HG03103 (cell line): Measurements from ENCODE around the gene ALPI.
"Not testable (repeated sequence)": the region's sequence is repeated elsewhere in the genome, so short reads cannot be mapped to it uniquely, and the experiment has no call there.

Source experiments
- ATAC-seq: cut with Tn5 transposase; IDR thresholded peaks from one replicate; pipeline ENCODE4 v1.9.1; 2021; ENCODE audit warnings: low read depth; ENCODE audit not compliant: unreplicated experiment

Gene ALPI

GRCh38 chr2:232455426-232456255, at the start of gene ALPI:
Gene ALPI, plus strand, starts transcription at chr2:232456153. Its CDS starts 47 bp downstream, at chr2:232456200.
- no peak for ATAC-seq

GRCh38 chr2:232406556-232407310, 49.2 kb upstream of the ALPI start, which contains the start of gene ALPG:
Gene ALPG, plus strand, starts transcription at chr2:232406844. Its CDS starts 51 bp downstream, at chr2:232406895.
- no peak for ATAC-seq

GRCh38 chr2:232407428-232408150, 48.4 kb upstream of the ALPI start:
- not testable (repeated sequence) for ATAC-seq

GRCh38 chr2:232408269-232408668, 47.7 kb upstream of the ALPI start:
- not testable (repeated sequence) for ATAC-seq

- not testable (repeated sequence) for ATAC-seq
Measured at GRCh38 chr2:232409617-232410016, 46.3 kb upstream of the ALPI start.

- ATAC-seq: no peak
Measured at GRCh38 chr2:232410238-232410900, 45.6 kb upstream of the ALPI start.

DNA sequence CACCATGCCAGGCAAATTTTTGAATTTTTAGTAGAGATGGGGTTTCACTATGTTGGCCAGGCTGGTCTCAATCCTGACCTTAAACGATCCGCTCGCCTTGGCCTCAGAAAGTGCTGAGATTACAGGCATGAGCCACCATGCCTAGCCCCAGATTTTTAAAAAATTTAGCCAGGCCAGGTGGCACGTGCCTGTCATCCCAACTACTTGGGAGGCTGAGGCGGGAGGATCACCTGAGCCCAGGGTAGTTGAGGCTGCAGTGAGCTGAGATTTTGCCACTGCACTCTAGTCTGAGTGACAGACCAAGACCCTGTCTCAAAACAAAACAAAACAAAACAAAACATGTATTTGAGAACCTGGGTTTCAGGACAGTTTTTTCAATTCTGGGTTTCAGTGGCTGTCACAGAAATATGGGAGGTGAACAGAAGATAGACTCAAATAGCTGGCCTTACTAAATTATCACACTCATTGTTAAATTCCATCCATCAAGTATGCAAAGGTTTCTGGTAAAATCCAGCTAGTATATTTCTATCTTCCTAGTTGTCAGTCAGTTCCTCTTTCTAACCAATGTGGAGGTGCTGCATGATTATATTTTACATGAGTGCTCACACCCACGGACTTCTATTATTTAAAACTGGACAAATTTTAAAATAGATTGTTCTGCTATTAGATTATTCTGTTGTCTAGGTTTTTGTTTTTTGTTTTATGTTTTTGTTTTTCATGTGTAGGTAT, 43.9 kb upstream of the ALPI start:
- ATAC-seq: no peak

DNA sequence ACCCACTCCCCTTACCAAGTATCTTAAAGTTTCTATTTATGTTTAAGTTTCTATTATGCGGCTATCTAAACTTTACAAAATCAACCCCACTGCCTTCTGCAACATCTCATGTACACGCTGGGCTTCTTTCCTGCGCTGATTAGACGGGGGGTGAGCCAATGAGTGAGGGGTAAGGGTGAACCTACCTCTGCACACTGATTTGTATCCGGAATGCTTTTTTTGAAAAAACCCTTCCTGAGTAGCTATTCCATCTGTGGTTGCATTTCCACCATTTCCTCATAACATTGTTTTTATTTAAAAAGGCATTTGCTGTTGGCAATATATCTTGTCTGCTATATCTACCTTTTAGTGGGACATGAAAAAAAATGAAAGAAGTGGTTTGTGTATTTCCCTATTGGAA, 43.0 kb upstream of the ALPI start:
- no peak for ATAC-seq

GRCh38 chr2:232415138-232415690, 40.7 kb upstream of the ALPI start:
- no peak for ATAC-seq

DNA sequence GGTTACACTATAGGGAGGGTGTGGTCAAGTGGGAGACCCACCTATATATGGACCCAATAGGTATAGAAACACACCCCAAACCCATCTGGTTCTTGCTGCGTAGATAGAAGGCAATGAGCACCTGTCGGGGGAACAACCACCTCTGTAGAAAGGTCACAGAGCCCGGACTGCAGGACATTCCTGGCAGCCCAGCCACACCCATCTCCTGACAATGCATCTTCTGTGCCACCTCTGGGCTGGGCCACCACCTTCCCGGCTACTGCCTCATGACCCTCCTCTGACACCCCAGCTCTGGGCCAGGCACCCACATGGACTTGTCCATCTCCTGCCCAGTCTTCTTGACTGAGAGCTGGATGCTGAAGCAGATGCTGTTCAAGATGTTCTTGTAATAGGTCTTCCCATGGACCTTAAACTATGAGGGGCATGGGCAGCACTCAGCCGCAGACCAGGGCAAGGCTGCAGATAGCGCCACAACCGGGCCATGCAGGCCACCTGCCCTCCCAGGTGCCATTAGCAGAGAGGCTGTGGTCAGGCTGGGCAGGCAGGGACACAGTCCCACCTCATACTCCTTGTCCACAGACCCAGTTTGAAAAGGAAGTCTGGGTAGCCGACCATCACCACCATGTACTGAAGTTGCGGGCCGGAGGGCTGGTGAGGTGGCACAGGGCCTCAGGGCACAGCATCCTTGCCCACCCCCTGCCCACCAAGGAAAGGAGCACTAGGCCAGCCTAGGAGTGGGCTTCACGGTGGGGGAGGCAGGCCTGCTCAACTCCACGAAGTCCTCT, 40.0 kb upstream of the ALPI start:
- no peak for ATAC-seq

- no peak for ATAC-seq
Measured at GRCh38 chr2:232416521-232417470, 39.2 kb upstream of the ALPI start.

DNA sequence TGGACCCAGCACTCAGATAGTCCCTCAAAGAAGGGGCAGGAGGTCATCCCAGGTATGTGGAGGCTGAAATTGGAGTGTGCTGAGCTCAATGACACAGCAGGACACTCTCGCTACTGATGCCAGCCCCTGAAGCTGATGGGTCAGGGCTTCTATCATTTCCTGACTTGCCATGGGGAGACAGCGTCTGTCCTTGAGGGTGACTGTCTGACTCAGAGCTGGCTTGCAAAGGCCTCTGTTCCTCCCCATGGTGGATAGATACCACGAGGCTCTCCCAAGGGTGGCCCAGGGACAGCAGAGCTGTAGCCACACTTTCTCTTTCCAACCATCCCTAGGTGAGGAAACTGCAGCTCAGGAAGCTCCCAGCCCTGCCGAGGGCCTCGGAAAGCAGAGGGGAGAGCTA, 38.5 kb upstream of the ALPI start:
- no peak for ATAC-seq

- no peak for ATAC-seq
Measured at GRCh38 chr2:232418056-232418455, 37.9 kb upstream of the ALPI start.

DNA sequence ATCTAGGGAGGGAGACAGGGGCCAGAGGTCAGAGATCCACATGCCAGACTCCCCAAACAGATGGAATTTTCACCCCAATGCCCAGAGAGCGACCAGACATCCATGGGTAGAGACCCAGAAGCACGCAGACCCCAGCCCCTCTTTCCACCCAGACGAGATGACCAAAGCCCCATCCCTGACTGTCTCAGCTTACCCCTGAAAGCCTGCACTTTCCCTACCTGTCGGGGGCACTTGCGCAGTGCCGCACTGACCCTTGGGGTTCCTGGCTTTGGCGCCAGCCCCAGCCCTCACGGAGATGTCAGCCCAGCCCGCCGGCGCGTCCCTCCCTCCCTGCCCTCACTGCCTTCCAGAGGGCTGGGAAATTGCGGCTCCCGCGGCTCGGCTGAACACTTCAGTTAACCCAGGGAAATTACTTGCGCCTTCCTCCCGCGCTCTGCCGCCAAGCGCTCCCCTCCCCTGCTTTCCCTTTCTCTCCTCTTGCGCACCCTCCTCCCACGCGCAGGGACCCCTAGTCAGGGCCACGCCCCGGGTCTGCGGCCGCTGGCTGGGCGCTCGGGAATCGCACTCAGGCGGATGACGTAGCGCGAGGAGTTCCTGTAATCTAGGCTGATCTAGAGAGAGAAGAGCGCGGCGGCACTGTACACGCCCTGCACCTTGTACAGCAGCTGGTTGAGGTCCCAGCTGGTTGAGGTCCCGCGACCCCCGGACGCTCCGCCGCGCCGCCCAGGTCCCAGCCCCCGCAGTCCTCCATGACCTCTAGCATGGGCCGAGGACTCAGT, 37.3 kb upstream of the ALPI start:
- no peak for ATAC-seq

GRCh38 chr2:232419245-232420072, 36.5 kb upstream of the ALPI start:
- no peak for ATAC-seq

- ATAC-seq: no peak
Measured at GRCh38 chr2:232420073-232420454, 35.9 kb upstream of the ALPI start.
